HG03565 (cell line): Measurements from ENCODE around the gene NDUFS6.
A peak's percentile ranks its signal among the peaks of the same experiment; 100 is the strongest.

Source experiments
- ATAC-seq: cut with Tn5 transposase; IDR thresholded peaks from one replicate; pipeline ENCODE4 v1.9.1; 2021; ENCODE audit warnings: mild to moderate bottlenecking, moderate library complexity; ENCODE audit not compliant: unreplicated experiment

NDUFS6 gene

GRCh38 chr5:1765141-1765879, 35.9 kb upstream of the NDUFS6 start:
- ATAC-seq, result no peak

GRCh38 chr5:1765880-1766235, 35.3 kb upstream of the NDUFS6 start:
- no peak for ATAC-seq

- ATAC-seq, result no peak
These were observed 33.5 kb upstream of the NDUFS6 start for GRCh38 chr5:1767524-1768282.

GRCh38 chr5:1768283-1769000, 32.8 kb upstream of the NDUFS6 start:
- no peak for ATAC-seq

- no peak for ATAC-seq
These were observed 32.1 kb upstream of the NDUFS6 start for GRCh38 chr5:1769017-1769640.

GRCh38 chr5:1769752-1770442, 31.3 kb upstream of the NDUFS6 start:
- ATAC-seq, result no peak

GRCh38 chr5:1770443-1770802, 30.8 kb upstream of the NDUFS6 start:
- no peak for ATAC-seq

- ATAC-seq, result no peak
These were observed 29.8 kb upstream of the NDUFS6 start for GRCh38 chr5:1771149-1772065.

- ATAC-seq, result peak; percentile 72
These were observed 28.6 kb upstream of the NDUFS6 start for GRCh38 chr5:1772634-1773033.

- no peak for ATAC-seq
These were observed 24.4 kb upstream of the NDUFS6 start for GRCh38 chr5:1776831-1777230.

GRCh38 chr5:1777281-1778137, 23.7 kb upstream of the NDUFS6 start:
- no peak for ATAC-seq

- no peak for ATAC-seq
These were observed 22.8 kb upstream of the NDUFS6 start for GRCh38 chr5:1778138-1779020.

GRCh38 chr5:1779021-1779680, 22.1 kb upstream of the NDUFS6 start:
- ATAC-seq, result no peak

- ATAC-seq, result no peak
These were observed 21.2 kb upstream of the NDUFS6 start for GRCh38 chr5:1779782-1780613.

GRCh38 chr5:1780614-1780930, 20.6 kb upstream of the NDUFS6 start:
- no peak for ATAC-seq

- no peak for ATAC-seq
These were observed 20.1 kb upstream of the NDUFS6 start for GRCh38 chr5:1781107-1781506.
